ENCODE measurements around the gene PNMA6E.
"Not testable (repeated sequence)": the region's sequence is repeated elsewhere in the genome, so short reads cannot be mapped to it uniquely, and the experiment has no call there.

Gene PNMA6E

DNA sequence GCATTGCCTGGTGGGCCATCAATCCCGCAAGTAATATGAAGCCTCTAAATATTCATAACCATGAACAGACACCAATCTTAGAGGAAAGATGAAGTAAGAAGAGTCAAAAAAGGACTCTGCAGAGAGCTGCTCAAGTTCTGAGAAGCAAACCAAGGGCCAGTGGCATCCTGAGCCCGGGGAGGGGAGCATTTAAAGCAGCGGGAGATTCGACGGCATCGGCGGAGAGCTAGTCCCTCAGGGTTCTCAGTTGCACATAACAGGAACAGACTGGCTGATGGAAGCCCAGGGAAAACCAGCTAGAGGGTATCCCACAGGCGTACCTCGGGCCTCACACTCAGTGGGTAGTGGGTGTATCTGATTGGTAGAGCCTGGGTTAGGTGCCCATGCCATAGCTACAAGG, 4.9 kb upstream of the PNMA6E start:
- DNase-seq (ENCODE audit: low read depth): no peak
- H3K4me3 ChIP-seq (ENCODE audit: low read depth, low read length): no peak overlapping the region
- TF ChIP-seq, protein P1, sequence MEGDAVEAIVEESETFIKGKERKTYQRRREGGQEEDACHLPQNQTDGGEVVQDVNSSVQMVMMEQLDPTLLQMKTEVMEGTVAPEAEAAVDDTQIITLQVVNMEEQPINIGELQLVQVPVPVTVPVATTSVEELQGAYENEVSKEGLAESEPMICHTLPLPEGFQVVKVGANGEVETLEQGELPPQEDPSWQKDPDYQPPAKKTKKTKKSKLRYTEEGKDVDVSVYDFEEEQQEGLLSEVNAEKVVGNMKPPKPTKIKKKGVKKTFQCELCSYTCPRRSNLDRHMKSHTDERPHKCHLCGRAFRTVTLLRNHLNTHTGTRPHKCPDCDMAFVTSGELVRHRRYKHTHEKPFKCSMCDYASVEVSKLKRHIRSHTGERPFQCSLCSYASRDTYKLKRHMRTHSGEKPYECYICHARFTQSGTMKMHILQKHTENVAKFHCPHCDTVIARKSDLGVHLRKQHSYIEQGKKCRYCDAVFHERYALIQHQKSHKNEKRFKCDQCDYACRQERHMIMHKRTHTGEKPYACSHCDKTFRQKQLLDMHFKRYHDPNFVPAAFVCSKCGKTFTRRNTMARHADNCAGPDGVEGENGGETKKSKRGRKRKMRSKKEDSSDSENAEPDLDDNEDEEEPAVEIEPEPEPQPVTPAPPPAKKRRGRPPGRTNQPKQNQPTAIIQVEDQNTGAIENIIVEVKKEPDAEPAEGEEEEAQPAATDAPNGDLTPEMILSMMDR (IDR thresholded peaks at IDR 0.05; ENCODE audit: low read depth, low read length): no peak
- TF ChIP-seq MAX (IDR thresholded peaks at IDR 0.05; ENCODE audit: low read depth, low read length) (no peak), MYC (IDR thresholded peaks at IDR 0.05; ENCODE audit: low read depth, low read length) (no peak), POLR2A (IDR thresholded peaks at IDR 0.05; ENCODE audit: extremely low read depth, insufficient read length) (no peak)

GRCh38 chrX:153405426-153405825, 4.3 kb upstream of the PNMA6E start:
- no peak for DNase-seq (ENCODE audit: low read depth)
- H3K4me3 ChIP-seq (ENCODE audit: low read depth, low read length): no peak overlapping the region
- TF ChIP-seq MYC (IDR thresholded peaks at IDR 0.05; ENCODE audit: low read depth, low read length): no peak
- TF ChIP-seq, protein P1 (IDR thresholded peaks at IDR 0.05; ENCODE audit: low read depth, low read length): no peak

DNA sequence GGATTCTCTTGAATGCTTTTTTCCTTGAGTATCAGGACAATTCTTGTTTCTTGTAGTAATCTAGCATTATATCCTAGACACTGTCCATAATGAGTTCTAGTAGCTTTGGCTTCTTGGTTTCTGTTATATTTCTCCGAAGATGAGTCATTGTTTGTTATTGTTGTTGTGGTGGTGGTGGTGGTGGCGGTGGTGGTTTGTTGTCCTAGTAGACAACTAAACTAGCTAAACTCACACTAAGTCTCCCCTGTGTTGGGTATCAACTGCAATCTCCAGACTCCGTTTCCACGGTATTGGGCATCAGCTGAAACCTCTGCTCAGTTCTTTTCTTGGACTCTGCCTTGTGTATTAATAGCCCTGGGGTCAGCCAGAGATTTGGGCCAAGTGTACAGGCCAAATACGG, 3.2 kb upstream of the PNMA6E start:
- not testable (repeated sequence) for DNase-seq (ENCODE audit: low read depth); H3K4me3 ChIP-seq (ENCODE audit: low read depth, low read length)

GRCh38 chrX:153400146-153401132, 711 bp downstream of the PNMA6E start:
- H3K4me3 ChIP-seq (ENCODE audit: low read depth, low read length): no peak overlapping the region
- peak; percentile 68 for DNase-seq (ENCODE audit: low read depth)
- no peak for TF ChIP-seq MYC (IDR thresholded peaks at IDR 0.05; ENCODE audit: low read depth, low read length)
- TF ChIP-seq, protein P1 (IDR thresholded peaks at IDR 0.05; ENCODE audit: low read depth, low read length): peak; percentile 97
- no peak for TF ChIP-seq POLR2A (IDR thresholded peaks at IDR 0.05; ENCODE audit: extremely low read depth, insufficient read length)
- peak; percentile 33; the same call in 1 of the 2 replicates for TF ChIP-seq MAX (IDR thresholded peaks at IDR 0.05; ENCODE audit: low read depth, low read length)

DNA sequence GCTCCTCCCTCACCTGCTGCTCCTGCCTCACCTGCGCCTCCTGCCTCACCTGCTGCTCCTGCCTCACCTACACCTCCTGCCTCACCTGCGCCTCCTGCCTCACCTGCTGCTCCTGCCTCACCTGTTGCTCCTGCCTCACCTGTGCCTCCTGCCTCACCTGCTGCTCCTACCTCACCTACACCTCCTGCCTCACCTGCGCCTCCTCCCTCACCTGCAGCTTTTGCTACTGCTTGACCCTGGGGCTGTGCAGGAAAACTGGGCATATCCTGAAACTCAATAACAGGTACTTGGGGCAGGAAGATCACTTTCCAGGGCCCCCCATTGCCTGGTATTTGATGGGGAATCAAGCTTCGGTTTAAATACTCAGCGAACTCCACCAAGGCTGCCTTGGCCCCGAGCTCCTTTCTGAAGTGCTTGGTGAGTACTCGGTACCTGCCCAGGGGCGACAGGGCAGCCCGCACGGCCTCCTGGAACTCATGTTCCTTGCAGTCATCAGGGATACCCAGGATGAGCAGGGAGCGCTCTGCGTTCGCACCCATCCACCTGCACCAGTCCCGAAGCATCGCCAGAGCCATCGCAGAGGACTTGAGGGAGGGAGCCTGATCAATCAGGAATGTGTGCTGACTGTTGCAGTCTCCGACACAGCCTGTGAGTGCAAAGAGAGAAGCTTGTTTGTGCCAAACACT, 2.7 kb downstream of the PNMA6E start:
- TF ChIP-seq, protein P1 (IDR thresholded peaks at IDR 0.05; ENCODE audit: low read depth, low read length): no peak
- H3K4me3 ChIP-seq (ENCODE audit: low read depth, low read length): no peak overlapping the region
- no peak for DNase-seq (ENCODE audit: low read depth)

GRCh38 chrX:153397256-153397960, 3.7 kb downstream of the PNMA6E start:
- TF ChIP-seq, protein P1 (IDR thresholded peaks at IDR 0.05; ENCODE audit: low read depth, low read length): no peak
- TF ChIP-seq MAX (IDR thresholded peaks at IDR 0.05; ENCODE audit: low read depth, low read length) (no peak), POLR2A (IDR thresholded peaks at IDR 0.05; ENCODE audit: extremely low read depth, insufficient read length) (no peak), MYC (IDR thresholded peaks at IDR 0.05; ENCODE audit: low read depth, low read length) (no peak)
- H3K4me3 ChIP-seq (ENCODE audit: low read depth, low read length): no peak overlapping the region
- DNase-seq (ENCODE audit: low read depth): no peak
